Mesenchymal stem cell (in vitro differentiated cells and primary cell): ENCODE data around the gene FGFBP1.

ENCODE experiments used
- DNase-seq: peaks from one replicate; pipeline ENCODE4 v3.0.0-alpha.2; 2013
- H2AFZ ChIP-seq: one replicate; pipeline ENCODE4 v1.6.1; 2013; ENCODE audit warnings: low read depth, mild to moderate bottlenecking, control low read depth, inconsistent platforms, low read length, moderate library complexity
- H2AK5ac ChIP-seq: 2 replicates; pipeline ENCODE4 v1.6.1; 2013; ENCODE audit warnings: low read length, moderate library complexity, mild to moderate bottlenecking, inconsistent platforms; ENCODE audit not compliant: severe bottlenecking
- H2BK120ac ChIP-seq: one replicate; pipeline ENCODE4 v1.6.1; 2013; ENCODE audit warnings: low read depth, mild to moderate bottlenecking, inconsistent platforms, low read length, moderate library complexity
- H2BK12ac ChIP-seq, 2 experiments: one replicate each; pipeline ENCODE4 v1.6.1; 2013; ENCODE audit warnings: inconsistent platforms in 2 of 2, low read length in 2 of 2, mild to moderate bottlenecking in 2 of 2, moderate library complexity in 2 of 2, control low read depth in 1 of 2
- H2BK15ac ChIP-seq: one replicate; pipeline ENCODE4 v1.6.1; 2013; ENCODE audit warnings: mild to moderate bottlenecking, low read depth, inconsistent platforms; ENCODE audit not compliant: poor library complexity, severe bottlenecking
- H2BK5ac ChIP-seq: 2 replicates; pipeline ENCODE4 v1.6.1; 2013; ENCODE audit warnings: low read depth, mild to moderate bottlenecking, low read length, control low read depth, inconsistent platforms; ENCODE audit not compliant: poor library complexity, severe bottlenecking
- H3K14ac ChIP-seq, 2 experiments: one replicate each; pipeline ENCODE4 v1.6.1; 2013; ENCODE audit warnings: inconsistent platforms in 2 of 2, low read length in 2 of 2, control low read depth in 1 of 2, mild to moderate bottlenecking in 1 of 2, moderate library complexity in 1 of 2
- H3K18ac ChIP-seq, 2 experiments: one replicate each; pipeline ENCODE4 v1.6.1; 2013; ENCODE audit warnings: inconsistent platforms in 2 of 2, low read length in 2 of 2, control low read depth in 1 of 2, low read depth in 1 of 2, mild to moderate bottlenecking in 1 of 2
- H3K23ac ChIP-seq, 2 experiments: one replicate each; pipeline ENCODE4 v1.6.1; 2013; ENCODE audit warnings: inconsistent platforms in 2 of 2, low read length in 2 of 2, mild to moderate bottlenecking in 2 of 2, moderate library complexity in 2 of 2, control low read depth in 1 of 2
- H3K27ac ChIP-seq: 2 replicates; pipeline ENCODE4 v1.5.1; 2013; ENCODE audit warnings: mild to moderate bottlenecking, moderate library complexity, low read length, control low read depth, inconsistent platforms; ENCODE audit not compliant: poor library complexity, severe bottlenecking
- H3K27me3 ChIP-seq, 2 experiments: 2 replicates each; pipeline versions ENCODE4 v1.6.1 to v1.7.0; 2013; ENCODE audit warnings: low read length in 2 of 2, mild to moderate bottlenecking in 2 of 2, moderate library complexity in 2 of 2, control low read depth in 1 of 2, inconsistent platforms in 1 of 2; ENCODE audit not compliant: control insufficient read depth in 1 of 2, insufficient read depth in 1 of 2
- H3K36me3 ChIP-seq, 2 experiments: 2 replicates each; pipeline versions ENCODE4 v1.6.1 to v1.7.0; 2013; ENCODE audit warnings: low read length in 2 of 2, control low read depth in 1 of 2, inconsistent platforms in 1 of 2, low read depth in 1 of 2, mild to moderate bottlenecking in 1 of 2; ENCODE audit not compliant: insufficient read depth in 2 of 2, control insufficient read depth in 1 of 2
- H3K4ac ChIP-seq, 2 experiments: one replicate each; pipeline ENCODE4 v1.6.1; 2013; ENCODE audit warnings: inconsistent platforms in 2 of 2, low read length in 2 of 2, mild to moderate bottlenecking in 2 of 2, moderate library complexity in 2 of 2, control low read depth in 1 of 2, low read depth in 1 of 2
- H3K4me1 ChIP-seq: 2 replicates; pipeline ENCODE4 v1.6.1; 2013; ENCODE audit warnings: low read depth, low read length, control low read depth; ENCODE audit not compliant: control insufficient read depth, insufficient read depth
- H3K4me2 ChIP-seq: 2 replicates; pipeline ENCODE4 v1.6.1; 2013; ENCODE audit warnings: low read length, mild to moderate bottlenecking, inconsistent platforms; ENCODE audit not compliant: poor library complexity, severe bottlenecking
- H3K4me3 ChIP-seq, 2 experiments: 2 replicates each; pipeline versions ENCODE4 v1.5.1 to v1.7.0; 2013; ENCODE audit warnings: low read length in 2 of 2, mild to moderate bottlenecking in 2 of 2, control low read depth in 1 of 2, low read depth in 1 of 2; ENCODE audit not compliant: insufficient read depth in 1 of 2
- H3K79me1 ChIP-seq: replicated peaks from 2 replicates; pipeline ENCODE4 v1.6.1; 2013; ENCODE audit warnings: mild to moderate bottlenecking, control low read depth, low read length, inconsistent platforms; ENCODE audit not compliant: poor library complexity, severe bottlenecking
- H3K9ac ChIP-seq: 2 replicates; pipeline ENCODE4 v1.7.0; 2013; ENCODE audit warnings: mild to moderate bottlenecking, low read length, moderate library complexity
- H3K9me3 ChIP-seq: 2 replicates; pipeline ENCODE4 v1.7.0; 2013; ENCODE audit warnings: mild to moderate bottlenecking, low read length; ENCODE audit not compliant: control insufficient read depth
- H4K8ac ChIP-seq: one replicate; pipeline ENCODE4 v1.6.1; 2013; ENCODE audit warnings: inconsistent platforms, mild to moderate bottlenecking, low read length, moderate library complexity
- H4K91ac ChIP-seq: one replicate; pipeline ENCODE4 v1.6.1; 2013; ENCODE audit warnings: mild to moderate bottlenecking, low read length, inconsistent platforms
- WGBS: methylation state at CpG from one replicate; pipeline ENCODE4 v1.1.7; 2013; ENCODE audit warnings: mixed read lengths; 5-methylcytosine and 5-hydroxymethylcytosine counted together

FGFBP1 gene

GRCh38 chr4:15914291-15914690 is 24.2 kb downstream of the FGFBP1 start:
- Histone ChIP-seq H3K79me1 (no peaks in the 10 kb centered on the region), H3K14ac (no peak overlapping the region), H3K4me2 (no peak overlapping the region), H4K8ac (no peak overlapping the region), H2BK120ac (no peak overlapping the region), H3K27me3 (no peaks in the 10 kb centered on the region), H2AK5ac (no peak overlapping the region), H2BK12ac (no peak overlapping the region), H3K23ac (no peak overlapping the region), H2AFZ (no peak overlapping the region), H4K91ac (no peak overlapping the region), H3K18ac (no peak overlapping the region), H3K9ac (no peak overlapping the region), H3K36me3 (no peaks in the 10 kb centered on the region), H3K4me1 (peaks cover 3% of the 10 kb centered on the region), H3K27ac (peak overlapping the region; percentile 70), H2BK5ac (no peak overlapping the region), H3K9me3 (no peaks in the 10 kb centered on the region), H3K4me3 (no peak overlapping the region), H3K4ac (no peak overlapping the region), H2BK15ac (no peak overlapping the region)
- 100% methylated on average over 2 of the region's 4 CpGs for WGBS
- DNase-seq = peak; percentile 14

GRCh38 chr4:15913631-15913970 is 24.9 kb downstream of the FGFBP1 start:
- Histone ChIP-seq H2AK5ac (no peak overlapping the region), H3K4me2 (no peak overlapping the region), H2BK120ac (no peak overlapping the region), H2BK12ac (no peak overlapping the region), H3K79me1 (no peaks in the 10 kb centered on the region), H2BK5ac (peak overlapping the region; percentile 63), H3K9ac (peak overlapping the region; percentile 20), H3K14ac (no peak overlapping the region), H2BK15ac (no peak overlapping the region), H3K27ac (peak overlapping the region; percentile 98), H4K8ac (no peak overlapping the region), H3K4ac (no peak overlapping the region), H3K18ac (no peak overlapping the region), H3K4me3 (no peak overlapping the region), H2AFZ (no peak overlapping the region), H4K91ac (no peak overlapping the region), H3K4me1 (peaks cover 3% of the 10 kb centered on the region), H3K27me3 (no peaks in the 10 kb centered on the region), H3K9me3 (no peaks in the 10 kb centered on the region), H3K36me3 (no peaks in the 10 kb centered on the region), H3K23ac (no peak overlapping the region)
- WGBS = 0% methylated on average over 2 of the region's 2 CpGs
- DNase-seq = peak; percentile 85

DNA sequence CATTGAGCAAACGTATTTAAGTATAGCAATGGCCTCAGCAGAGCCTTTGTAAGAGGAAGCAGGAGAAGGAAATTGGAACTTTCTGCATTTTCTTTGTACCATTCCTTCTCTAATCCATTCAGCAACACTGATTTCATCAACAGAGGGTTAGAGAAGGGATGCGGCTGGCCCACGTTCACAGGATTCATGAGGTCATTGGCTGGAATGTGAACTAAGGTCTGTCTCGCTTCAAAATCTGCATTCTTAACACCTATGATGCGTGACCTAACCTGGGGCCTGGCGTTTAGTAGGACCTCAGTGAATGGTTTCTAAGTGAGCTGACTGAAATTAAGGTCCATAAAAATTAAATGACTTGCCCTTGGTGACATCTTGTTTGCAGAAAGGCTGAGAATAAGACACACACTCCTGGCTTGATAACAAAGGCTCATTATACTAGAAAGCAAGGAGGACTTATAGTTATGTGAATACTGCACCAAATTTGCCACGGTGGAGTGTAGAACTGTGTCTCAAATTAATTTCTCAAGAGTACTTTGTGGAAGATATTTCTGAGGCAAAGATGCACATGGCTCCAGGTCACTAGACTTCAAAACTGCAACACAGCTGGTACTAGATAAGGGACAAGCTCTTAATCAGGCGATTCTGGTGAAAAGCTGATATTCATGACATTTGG is 25.4 kb downstream of the FGFBP1 start:
- H3K14ac ChIP-seq = no peak overlapping the region
- peaks cover 3% of the 10 kb centered on the region for H3K4me1 ChIP-seq
- H2BK12ac ChIP-seq = no peak overlapping the region
- H2BK5ac ChIP-seq = peak overlapping the region; percentile 84
- H3K4me2 ChIP-seq = no peak overlapping the region
- H3K4me3 ChIP-seq = no peak overlapping the region
- no peak overlapping the region for H3K18ac ChIP-seq
- peak overlapping the region; percentile 20 for H3K9ac ChIP-seq
- no peak overlapping the region for H2AFZ ChIP-seq
- DNase-seq = peak; percentile 22
- no peak overlapping the region for H4K8ac ChIP-seq
- no peak overlapping the region for H3K23ac ChIP-seq
- H2BK120ac ChIP-seq = no peak overlapping the region
- H3K79me1 ChIP-seq = no peaks in the 10 kb centered on the region
- H3K27me3 ChIP-seq = no peaks in the 10 kb centered on the region
- peak overlapping the region; percentile 98 for H3K27ac ChIP-seq
- H3K9me3 ChIP-seq = no peaks in the 10 kb centered on the region
- H2BK15ac ChIP-seq = no peak overlapping the region
- H2AK5ac ChIP-seq = peak overlapping the region; percentile 84
- H4K91ac ChIP-seq = no peak overlapping the region
- no peak overlapping the region for H3K4ac ChIP-seq
- 66% methylated on average over 8 of the region's 8 CpGs for WGBS
- H3K36me3 ChIP-seq = no peaks in the 10 kb centered on the region

DNA sequence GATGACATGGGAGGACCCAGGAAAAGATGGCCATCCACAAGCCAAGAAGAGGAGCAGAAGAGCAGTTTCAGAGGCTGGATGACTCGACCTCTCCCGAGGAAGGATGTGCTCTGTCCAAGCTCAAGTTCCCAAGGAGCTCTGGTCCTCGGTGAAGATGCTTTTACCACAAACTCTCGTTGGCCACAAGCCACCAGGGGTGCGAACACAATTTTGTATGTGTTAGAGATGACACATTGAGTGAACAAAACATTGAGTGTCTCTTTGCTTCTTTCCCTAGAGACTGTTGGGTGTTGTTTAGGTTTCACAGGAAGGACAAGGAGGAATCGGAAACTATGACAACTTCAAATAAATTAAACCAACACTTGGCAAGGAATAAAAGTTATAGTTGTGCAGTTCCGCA is 26.3 kb downstream of the FGFBP1 start:
- Histone ChIP-seq H3K14ac (no peak overlapping the region), H2AFZ (no peak overlapping the region), H3K27me3 (no peaks in the 10 kb centered on the region), H4K8ac (no peak overlapping the region), H2AK5ac (peak overlapping the region; percentile 21), H3K9me3 (no peaks in the 10 kb centered on the region), H2BK12ac (no peak overlapping the region), H3K23ac (no peak overlapping the region), H4K91ac (no peak overlapping the region), H3K9ac (no peak overlapping the region), H2BK5ac (no peak overlapping the region), H3K79me1 (no peaks in the 10 kb centered on the region), H3K36me3 (no peaks in the 10 kb centered on the region), H2BK120ac (no peak overlapping the region), H2BK15ac (no peak overlapping the region), H3K4ac (no peak overlapping the region), H3K4me3 (no peak overlapping the region), H3K4me2 (no peak overlapping the region), H3K27ac (peak overlapping the region; percentile 98), H3K4me1 (peaks cover 3% of the 10 kb centered on the region), H3K18ac (no peak overlapping the region)
- WGBS = 70% methylated on average over 6 of the region's 7 CpGs
- peak; percentile 15 for DNase-seq
